Nephron (organoid): ENCODE data around the gene RNF166.
A peak's percentile ranks its signal among the peaks of the same experiment; 100 is the strongest.

Experiments used
- H3K27ac Mint-ChIP-seq, 3 experiments: 2 replicates each; pipeline ENCODE4 v1.8.0; 2020; ENCODE audit warnings: mixed read lengths in 3 of 3, mild to moderate bottlenecking in 2 of 3, moderate library complexity in 1 of 3
- H3K27me3 Mint-ChIP-seq: 2 replicates; pipeline ENCODE4 v1.8.0; 2021; ENCODE audit warnings: low read depth, mild to moderate bottlenecking, moderate library complexity, mixed read lengths
- H3K36me3 Mint-ChIP-seq: 2 replicates; pipeline ENCODE4 v1.8.0; 2020; ENCODE audit warnings: low read depth, mixed read lengths
- H3K4me1 Mint-ChIP-seq: 2 replicates; pipeline ENCODE4 v1.8.0; 2020; ENCODE audit warnings: mixed read lengths
- H3K4me3 Mint-ChIP-seq, 3 experiments: 2 replicates each; pipeline ENCODE4 v1.8.0; 2020; ENCODE audit warnings: mild to moderate bottlenecking in 3 of 3, mixed read lengths in 3 of 3, moderate library complexity in 2 of 3
- H3K9me3 Mint-ChIP-seq: 2 replicates; pipeline ENCODE4 v1.8.0; 2020; ENCODE audit warnings: mixed read lengths
- CTCF ChIP-seq, 3 experiments: fragments of 200-600 bp; sonication (generic); IDR thresholded peaks; one replicate each; pipeline ENCODE4 v1.5.0; 2021; ENCODE audit warnings: antibody characterized with exemption in 3 of 3; ENCODE audit not compliant: unreplicated experiment in 3 of 3

RNF166 gene

GRCh38 chr16:88744577-88745521 lies 38.6 kb upstream of the RNF166 start:
- Mint-ChIP-seq H3K36me3 (no peaks in the 10 kb centered on the region), H3K4me3 (no peak overlapping the region), H3K4me1 (peaks cover 6% of the 10 kb centered on the region), H3K27me3 (peaks cover 10% of the 10 kb centered on the region), H3K9me3 (no peaks in the 10 kb centered on the region), H3K27ac (no peak overlapping the region)
- TF ChIP-seq CTCF (IDR thresholded peaks at IDR 0.05; ENCODE audit: unreplicated experiment in 3 of 3): no peak

GRCh38 chr16:88743693-88744576 lies 37.7 kb upstream of the RNF166 start:
- H3K4me3 Mint-ChIP-seq: no peak overlapping the region
- no peak overlapping the region for H3K27ac Mint-ChIP-seq
- no peaks in the 10 kb centered on the region for H3K9me3 Mint-ChIP-seq
- H3K27me3 Mint-ChIP-seq: peaks cover 10% of the 10 kb centered on the region
- no peaks in the 10 kb centered on the region for H3K36me3 Mint-ChIP-seq
- peaks cover 6% of the 10 kb centered on the region for H3K4me1 Mint-ChIP-seq
- peak; percentile 80 to 85 (median 82) for TF ChIP-seq CTCF (IDR thresholded peaks at IDR 0.05; ENCODE audit: unreplicated experiment in 3 of 3)

GRCh38 chr16:88742896-88743605 lies 36.8 kb upstream of the RNF166 start:
- Mint-ChIP-seq H3K9me3 (no peaks in the 10 kb centered on the region), H3K36me3 (no peaks in the 10 kb centered on the region), H3K27ac (no peak overlapping the region), H3K27me3 (peaks cover 8% of the 10 kb centered on the region), H3K4me1 (peaks cover 6% of the 10 kb centered on the region), H3K4me3 (no peak overlapping the region)
- TF ChIP-seq CTCF (IDR thresholded peaks at IDR 0.05; ENCODE audit: unreplicated experiment in 3 of 3): no peak

- Mint-ChIP-seq H3K27ac (no peak overlapping the region), H3K27me3 (peaks cover 6% of the 10 kb centered on the region), H3K9me3 (no peaks in the 10 kb centered on the region), H3K4me3 (no peak overlapping the region), H3K36me3 (no peaks in the 10 kb centered on the region), H3K4me1 (peaks cover 1% of the 10 kb centered on the region)
- TF ChIP-seq CTCF (IDR thresholded peaks at IDR 0.05; ENCODE audit: unreplicated experiment in 3 of 3): no peak
Measured at GRCh38 chr16:88741368-88741767, 35.2 kb upstream of the RNF166 start.

- H3K36me3 Mint-ChIP-seq: no peaks in the 10 kb centered on the region
- no peak for TF ChIP-seq CTCF (IDR thresholded peaks at IDR 0.05; ENCODE audit: unreplicated experiment in 3 of 3)
- H3K4me3 Mint-ChIP-seq: no peak overlapping the region
- H3K9me3 Mint-ChIP-seq: no peaks in the 10 kb centered on the region
- H3K27ac Mint-ChIP-seq: no peak overlapping the region
- H3K27me3 Mint-ChIP-seq: no peaks in the 10 kb centered on the region
- H3K4me1 Mint-ChIP-seq: no peaks in the 10 kb centered on the region
Measured at GRCh38 chr16:88740727-88741055, 34.5 kb upstream of the RNF166 start.
